HT-29 (cell line): ENCODE measurements around the gene ZBTB11. TPM values are rescaled to one million over a fixed set of nuclear protein-coding genes. Genes with fewer than 3 reads are reported as not detected.
"Not testable (repeated sequence)": the region's sequence is repeated elsewhere in the genome, so short reads cannot be mapped to it uniquely, and the experiment has no call there.

Experiments used
- DNase-seq: peaks from one replicate; pipeline ENCODE4 v3.0.0-alpha.2; 2015; ENCODE audit warnings: low spot score
- total RNA-seq: library from RNA; depleted of rRNA; stranded (reverse); fragments of >200 nt; shearing (Covaris generic); gene quantifications from 2 replicates; pipeline ENCODE4 v1.2.3, GENCODE V29; 2014

The ZBTB11 gene
- total RNA-seq, 1 experiment from 2014 or later: 19.2 TPM

DNA sequence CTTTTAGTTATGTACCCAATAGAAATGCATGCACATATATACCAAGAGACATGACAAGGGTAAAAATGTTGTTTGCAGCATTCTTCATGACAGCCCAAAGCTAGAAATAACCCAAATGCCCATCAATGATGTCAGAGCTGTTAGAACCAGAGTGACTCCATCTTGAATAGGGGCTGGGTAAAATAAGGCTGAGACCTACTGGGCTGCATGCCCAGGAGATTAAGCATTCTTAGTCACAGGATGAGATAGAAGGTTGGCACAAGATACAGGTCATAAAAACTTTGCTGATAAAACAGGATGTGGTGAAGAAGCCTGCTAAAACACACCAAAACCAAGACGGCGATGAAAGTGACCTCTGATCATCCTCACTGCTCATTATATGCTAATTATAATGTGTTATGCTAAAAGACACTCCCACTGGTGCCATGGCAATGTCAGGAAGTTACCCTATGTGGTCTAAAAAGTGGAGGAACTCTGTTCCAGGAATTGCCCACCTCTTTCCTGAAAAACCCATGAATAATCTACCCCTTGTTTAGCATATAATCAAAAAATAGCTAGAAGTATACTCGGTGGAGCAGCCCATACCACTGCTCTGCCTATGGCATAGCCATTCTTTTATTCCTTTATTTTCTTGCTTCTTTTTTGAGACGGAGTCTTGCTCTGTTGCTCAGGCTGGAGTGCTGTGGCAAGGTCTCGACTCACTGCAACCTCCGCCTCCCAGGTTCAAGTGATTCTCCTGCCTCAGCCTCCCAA is 32.9 kb downstream of the ZBTB11 start:
- peak; percentile 16 for DNase-seq

DNA sequence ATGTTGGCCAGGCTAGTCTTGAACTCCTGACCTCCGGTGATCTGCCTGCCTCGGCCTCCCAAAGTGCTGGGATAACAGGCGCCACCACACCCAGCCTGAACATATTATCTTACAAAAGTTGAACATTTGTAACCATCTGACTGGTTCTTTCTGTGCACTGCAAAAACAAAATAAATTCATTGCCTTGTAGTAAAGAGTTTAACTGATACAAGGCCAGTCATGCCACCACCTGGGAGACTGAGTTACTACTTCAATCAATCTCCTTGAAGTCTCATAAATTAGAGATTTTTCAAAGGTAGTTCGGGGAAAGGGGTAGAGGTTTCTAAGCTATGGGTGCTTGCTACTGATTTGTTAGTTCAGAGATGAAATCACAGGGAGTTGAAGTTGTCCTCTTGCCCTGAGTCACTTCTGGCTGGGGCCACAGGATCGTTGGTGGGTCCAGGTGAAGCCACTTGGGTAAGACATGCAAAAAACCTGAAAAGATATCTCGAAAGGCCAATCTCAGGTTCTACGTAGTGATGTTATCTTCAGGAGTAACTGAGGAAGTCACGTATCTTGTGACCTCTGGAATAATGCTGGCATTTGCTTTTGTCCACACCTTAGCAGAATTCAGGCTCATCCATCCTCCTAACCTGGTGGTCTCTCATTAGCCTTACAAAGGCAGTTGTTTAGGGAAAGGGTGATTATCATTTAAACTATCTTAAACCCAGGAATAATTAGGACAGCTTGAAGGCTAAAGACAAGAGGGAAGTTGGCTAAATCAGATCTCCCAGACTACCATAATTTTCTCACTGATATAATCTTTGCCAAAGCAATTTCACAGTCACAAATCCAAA is 33.7 kb downstream of the ZBTB11 start:
- DNase-seq: no peak

DNA sequence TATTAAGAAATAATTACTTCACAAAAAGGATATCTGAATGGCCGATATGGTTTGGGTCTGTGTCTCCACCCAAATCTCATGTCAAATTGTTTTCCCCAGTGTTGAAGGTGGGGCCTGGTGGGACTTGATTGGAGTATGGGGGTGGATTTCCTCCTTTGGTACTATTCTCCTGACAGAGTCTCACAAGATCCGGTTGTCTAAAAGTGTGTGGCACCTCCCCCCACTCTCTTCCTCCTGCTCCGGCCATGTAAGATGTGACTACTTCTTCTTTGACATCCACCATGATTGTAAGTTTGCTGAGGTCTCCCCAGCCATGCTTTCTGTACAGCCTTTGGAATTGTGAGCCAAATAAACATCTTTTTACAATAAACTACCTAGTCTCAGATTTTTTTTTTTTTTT is 34.5 kb downstream of the ZBTB11 start:
- DNase-seq: no peak

DNA sequence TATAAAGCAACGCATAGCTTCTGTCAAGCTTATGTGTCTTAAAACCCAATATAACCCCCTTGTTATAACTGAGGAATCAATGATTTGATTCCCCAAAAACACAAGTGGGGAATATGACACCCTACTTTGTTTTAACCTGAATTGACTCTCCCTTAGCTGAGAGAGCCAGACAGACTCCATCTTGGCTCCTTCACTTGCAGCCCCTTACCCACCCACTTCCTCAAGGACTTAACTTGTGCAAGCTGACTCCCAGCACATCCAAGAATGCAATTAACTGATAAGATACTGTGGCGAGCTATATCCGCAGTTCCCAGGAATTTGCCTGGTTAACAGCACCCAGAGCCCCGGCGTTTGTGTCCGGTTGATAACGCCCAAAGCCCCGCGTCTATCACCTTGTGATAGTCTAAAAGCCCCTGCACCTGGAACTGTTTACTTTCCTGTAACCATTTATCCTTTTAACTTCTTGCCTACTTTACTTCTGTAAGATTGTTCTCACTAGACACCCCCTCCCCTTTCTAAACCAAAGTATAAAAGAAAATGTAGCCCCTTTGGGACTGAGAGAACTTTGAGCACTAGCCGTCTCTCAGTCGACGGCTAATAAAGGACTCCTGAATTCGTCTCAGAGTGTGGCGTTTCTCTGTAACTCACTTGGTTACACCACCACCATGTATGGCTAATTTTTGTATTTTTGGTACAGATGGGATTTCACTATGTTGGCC is 35.4 kb downstream of the ZBTB11 start:
- not testable (repeated sequence) for DNase-seq

DNA sequence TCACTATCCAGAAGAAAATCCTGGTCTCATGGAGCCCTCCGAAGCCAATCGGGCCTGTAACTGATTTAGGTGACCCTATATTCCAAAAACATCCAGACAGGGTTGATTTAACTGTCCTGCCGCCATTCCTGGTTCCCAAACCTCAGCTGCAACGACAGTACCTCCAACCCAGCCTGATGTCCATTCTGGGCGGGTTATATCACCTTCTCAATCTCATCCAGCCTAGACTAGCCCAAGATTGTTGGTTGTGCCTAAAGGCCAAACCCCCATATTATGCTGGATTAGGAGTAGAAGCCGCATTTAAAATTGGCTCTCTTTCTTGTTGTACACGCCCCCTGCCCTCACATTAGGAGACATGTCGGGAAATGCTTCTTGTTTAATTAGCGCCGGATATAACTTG is 36.7 kb downstream of the ZBTB11 start:
- no peak for DNase-seq

DNA sequence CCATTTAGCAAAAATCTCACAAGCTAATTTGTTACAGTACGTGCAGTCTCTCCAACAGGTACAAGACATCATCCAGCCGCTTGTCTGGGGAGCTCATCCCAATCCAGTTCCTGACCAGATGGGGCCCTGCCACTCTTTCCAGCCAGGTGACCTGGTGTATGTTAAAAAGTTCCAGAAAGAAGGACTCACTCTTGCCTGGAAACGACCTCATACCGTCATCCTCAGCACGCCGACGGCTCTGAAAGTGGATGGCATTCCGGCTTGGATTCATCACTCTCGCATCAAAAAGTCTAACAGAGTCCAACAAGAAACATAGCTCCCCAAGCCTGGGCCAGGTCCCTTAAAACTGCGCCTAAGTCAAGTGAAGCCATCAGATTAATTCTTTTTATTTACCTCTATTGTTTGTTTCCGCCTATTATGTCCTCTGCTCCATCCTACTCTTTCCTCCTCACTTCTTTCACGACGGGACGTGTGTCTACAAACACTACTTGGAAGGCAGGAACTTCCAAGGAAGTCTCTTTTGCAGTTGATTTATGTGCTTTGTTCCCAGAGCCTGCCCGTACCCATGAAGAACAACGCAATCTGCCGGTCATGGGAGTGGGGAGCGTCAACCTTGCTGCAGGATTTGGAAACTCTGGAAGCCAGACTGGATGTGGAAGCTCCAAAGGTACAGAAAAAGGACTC is 37.5 kb downstream of the ZBTB11 start:
- DNase-seq: no peak

DNA sequence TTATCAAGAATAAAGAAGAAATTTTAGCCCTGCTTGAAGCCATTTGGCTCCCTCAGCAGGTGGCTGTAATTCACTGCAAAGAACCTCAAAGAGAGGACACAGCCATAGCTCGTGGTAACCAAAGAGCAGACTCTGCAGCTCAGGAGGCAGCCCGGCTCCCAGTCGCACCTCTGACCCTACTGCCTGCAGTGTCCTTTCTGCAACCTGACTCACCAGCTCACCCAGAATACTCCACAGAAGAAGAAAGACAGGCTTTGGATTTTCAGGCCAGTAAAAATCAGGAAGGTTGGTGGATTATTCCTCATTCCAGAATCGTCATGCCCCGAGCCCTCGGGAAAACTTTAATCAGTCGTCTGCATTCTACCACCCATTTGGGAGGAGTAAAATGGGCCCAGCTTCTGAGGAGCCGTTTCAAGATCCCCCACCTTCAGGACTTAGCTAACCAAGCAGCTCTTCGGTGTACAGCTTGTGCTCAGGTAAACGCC is 38.6 kb downstream of the ZBTB11 start:
- DNase-seq: peak; percentile 21

DNA sequence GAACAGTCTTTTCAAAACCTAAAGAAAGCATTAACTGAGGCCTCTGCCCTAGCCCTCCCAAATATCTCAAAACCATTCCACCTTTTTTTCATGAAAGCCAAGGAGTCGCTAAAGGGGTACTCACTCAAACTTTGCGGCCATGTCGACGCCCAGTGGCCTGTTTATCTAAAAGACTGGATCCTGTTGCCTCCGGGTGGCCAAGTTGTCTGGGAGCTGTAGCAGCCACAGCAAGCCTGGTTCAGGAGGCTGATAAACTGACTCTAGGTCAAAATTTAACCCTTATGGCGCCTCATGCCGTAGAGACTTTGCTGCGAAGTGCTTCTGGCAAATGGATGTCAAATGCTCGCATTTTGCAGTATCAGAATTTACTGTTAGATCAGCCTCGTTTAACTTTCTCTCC is 39.5 kb downstream of the ZBTB11 start:
- no peak for DNase-seq

DNA sequence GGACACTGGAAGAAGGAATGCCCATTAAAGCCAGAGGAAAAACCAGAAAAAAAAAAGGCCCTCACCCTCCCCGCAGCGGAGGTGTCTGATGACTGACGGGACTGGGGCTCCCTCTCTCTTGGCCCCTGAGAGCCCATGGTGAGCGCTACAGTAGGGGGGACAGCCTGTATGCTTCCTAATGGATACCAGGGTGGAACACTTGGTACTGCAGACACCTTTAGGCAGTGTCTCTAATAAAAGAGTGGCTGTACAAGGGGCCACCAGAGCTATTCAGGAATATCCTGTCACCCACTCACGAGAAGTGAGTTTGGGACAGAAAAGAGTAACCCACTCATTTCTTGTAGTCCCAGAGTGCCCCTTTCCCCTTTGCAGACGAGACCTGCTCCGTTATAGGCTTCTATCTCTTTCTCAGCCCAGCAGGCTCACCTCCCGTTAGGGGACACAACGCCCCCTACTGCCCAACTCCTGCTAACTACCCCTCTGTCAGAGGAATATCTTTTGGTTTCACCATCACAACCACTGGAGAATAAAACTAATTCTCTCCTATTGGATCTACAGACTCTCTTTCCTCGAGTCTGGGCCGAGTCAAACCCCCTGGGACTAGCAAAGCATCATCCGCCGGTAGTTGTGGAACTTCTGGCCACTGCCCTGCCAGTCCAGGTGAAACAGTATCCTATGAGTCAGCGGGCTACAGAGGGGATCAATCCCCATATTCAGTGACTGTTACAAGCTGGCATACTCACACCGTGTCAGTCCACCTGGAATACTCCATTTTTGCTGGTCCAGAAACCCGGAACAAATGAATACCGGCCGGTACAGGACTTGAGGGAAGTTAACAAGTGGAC is 40.8 kb downstream of the ZBTB11 start:
- peak; percentile 70 for DNase-seq

DNA sequence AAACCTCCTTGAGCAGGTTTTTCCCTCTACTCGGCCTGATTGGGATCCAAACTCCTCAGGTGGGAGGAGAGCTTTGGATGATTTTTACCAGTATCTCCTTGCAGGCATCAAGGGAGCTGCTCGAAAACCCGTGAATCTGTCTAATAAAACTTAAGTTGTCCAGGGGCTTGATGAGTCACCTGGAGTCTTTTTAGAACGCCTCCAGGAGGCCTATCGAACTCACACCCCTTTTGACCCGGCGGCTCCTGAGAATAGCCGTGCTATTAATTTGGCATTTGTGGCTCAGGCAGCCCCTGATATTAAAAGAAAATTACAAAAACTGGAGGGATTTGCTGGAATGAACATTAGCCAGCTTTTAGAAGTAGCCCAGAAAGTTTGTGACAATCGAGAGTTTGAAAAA is 41.6 kb downstream of the ZBTB11 start:
- DNase-seq: no peak

DNA sequence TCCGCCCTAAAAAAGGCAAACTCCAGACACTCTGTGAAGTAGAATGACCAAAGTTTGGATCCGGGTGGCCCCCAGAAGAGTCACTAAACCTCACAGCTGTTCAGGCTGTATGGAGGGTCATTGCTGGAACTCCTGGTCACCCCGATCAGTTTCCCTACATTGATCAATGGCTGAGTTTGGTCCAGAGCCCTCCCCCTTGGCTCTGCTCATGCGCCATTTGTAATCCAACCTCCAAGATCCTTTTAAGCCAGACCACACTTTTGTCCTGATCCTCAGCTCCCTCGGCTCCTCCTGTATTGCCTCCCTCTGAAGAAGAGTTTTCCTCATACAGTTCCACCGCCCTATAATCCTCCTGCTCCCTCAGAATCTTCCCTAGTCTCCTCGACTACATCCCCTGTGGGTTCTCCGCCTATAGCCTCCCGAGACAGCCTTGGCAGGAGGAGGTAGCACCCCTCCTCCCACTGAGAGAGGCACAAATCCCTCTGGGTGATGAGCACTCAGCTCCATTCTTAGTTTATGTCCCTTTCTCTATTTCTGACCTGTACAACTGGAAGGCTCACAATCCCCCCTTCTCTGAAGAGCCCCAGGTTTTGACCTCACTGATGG is 42.2 kb downstream of the ZBTB11 start:
- no peak for DNase-seq

DNA sequence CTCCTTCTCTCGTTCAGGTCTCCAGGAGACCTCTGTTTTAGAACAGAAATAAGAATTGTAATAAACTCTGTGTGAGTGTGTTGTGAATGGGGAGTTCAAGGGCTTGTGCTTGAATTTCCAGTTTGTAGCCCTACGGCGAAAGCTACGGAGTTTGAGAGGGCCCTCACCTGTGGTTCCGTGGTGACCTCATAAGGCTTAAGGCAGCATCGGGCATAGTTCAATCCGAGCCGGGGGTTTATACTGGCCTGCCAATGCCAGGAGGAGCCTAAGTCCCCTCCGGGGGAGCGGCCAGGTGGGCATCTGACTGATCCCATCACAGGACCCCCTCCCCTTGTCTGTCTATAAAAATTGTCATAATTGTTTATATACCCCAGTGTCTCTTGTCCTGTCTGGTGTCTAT is 43.7 kb downstream of the ZBTB11 start:
- no peak for DNase-seq

DNA sequence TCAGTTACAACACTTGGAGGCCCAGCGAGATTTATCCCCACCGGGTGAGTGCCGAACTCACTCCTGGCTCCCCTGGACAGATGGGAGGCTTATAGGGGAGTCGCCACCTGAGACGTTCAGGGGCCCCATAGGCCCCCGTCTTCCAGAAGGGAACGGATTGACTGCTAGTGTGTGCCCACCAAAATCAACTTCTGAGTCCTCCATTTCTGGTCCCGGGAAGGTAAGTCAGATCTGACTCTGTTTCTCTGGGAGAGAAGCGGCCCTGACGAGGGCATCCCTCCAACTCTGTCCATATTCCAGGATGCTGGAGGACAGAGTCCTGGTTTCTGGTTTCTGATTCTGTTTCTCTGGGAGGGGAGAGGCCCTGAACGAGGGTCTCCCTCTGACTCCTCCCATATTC is 44.3 kb downstream of the ZBTB11 start:
- DNase-seq: no peak

DNA sequence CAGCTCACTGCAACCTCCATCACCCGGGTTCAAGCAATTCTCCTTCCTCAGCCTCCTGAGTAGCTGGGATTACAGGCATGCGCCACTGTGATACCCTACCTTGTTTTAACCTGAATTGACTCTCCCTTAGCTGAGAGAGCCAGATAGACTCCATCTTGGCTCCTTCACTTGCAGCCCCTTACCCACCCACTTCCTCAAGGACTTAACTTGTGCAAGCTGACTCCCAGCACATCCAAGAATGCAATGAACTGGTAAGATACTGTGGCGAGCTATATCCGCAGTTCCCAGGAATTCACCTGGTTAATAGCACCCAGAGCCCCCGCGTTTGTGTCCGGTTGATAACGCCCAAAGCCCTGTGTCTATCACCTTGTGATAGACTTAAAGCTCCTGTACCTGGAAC is 45.0 kb downstream of the ZBTB11 start:
- not testable (repeated sequence) for DNase-seq

DNA sequence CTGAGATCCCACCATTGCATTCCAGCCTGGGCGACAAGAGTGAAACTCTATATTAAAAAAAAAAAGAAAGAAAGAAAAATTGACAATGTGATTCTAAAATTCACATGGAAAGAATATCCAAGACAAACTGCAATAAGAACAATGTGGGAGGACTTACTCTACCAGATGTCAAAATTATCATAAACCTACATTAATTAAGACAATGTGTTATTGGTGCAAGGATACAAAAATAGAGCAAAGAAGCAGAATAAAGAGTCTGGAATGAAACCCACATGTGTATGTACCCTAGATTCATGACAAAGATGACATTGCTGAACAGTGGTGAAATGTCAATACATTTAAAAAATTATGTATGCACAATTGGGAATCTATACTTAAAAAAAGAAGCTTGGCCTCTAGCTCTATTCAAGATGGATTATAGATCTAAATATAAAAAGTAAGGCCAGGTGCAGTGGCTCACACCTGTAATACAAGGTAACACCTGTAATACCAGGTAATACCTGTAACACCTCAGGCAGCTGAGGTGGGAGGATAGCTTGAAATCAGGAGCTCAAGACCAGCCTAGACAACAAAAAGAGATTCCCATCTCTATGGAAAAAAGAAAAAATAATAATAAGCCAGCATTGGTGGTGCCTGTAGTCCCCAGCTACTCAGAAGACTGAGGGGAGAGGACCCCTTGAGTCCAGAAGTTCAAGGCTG is 45.7 kb downstream of the ZBTB11 start:
- DNase-seq: no peak

DNA sequence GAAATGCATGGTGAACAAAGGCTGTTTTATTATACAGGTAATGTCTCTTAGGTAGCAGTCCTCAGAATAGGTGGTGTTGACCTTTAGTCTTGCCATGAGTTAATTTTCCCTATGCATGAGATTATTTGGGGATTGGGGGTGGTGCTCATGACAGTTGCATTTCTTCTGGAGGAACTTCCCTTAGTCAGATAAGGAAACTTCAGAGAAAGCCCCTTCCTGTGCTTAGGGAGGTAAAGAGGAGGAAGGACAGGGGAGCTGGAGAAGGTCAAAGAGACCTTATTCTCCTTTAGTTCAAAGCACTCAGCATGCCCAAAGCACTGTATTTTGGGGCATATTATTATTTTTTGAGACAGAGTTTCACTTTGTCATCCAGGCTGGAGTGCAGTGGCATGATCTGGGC is 47.7 kb downstream of the ZBTB11 start:
- no peak for DNase-seq

DNA sequence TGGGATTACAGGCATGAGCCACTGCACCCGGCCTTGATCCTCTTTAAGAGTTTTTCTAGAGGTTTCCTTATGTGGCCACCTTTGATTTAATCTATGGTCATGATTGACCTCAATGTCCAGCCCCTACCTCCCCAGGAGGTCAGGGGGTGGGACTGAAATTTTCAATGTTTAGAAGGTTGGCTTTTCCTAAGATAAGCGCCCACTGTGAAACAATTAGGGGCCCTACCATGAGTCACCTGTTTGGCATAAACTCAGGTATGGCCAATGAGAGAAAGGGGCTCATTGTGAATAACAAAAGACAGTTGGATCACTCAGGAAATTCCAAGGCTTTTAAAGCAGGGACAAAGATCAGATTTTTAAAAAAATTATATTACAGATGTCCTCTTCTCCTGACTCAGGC is 51.1 kb downstream of the ZBTB11 start:
- DNase-seq: no peak

DNA sequence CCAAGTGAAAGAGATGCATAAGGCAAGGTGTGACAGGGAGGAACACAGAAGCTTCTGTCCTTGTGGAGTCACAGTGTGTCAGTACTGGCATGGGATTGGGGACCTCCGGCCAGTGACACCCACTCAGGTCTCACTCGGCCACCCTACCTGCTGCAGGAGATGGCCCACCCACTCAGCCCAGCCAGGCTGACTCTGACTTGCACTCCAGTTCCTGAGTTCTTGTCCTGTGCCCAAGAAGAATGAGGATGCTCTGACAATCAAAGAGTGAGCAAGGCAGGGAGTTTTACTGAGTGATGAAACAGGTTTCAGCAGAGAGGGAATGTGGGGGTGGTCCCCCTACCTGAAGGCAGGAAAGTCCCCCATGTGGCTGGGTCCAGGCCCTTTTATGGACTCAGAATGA is 52.1 kb downstream of the ZBTB11 start:
- DNase-seq: no peak

DNA sequence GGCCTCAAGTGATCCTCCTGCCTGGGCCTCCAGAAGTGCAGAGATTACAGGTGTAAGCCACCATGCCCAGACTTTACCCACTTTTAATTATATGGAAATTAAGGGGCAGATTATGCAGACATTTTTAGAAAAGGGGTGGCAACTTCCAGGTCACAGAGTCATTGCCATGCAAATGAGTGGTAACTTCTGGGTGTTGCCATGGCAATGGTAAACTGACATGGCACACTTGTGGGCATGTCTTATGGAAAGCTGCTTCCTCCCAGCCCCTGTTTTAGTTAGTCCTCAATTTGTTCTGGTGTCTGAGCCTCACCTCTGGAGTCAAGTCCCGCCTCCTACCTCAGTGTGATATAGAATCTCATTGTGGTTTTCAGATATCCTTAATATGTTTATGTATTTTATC is 53.3 kb downstream of the ZBTB11 start:
- no peak for DNase-seq

DNA sequence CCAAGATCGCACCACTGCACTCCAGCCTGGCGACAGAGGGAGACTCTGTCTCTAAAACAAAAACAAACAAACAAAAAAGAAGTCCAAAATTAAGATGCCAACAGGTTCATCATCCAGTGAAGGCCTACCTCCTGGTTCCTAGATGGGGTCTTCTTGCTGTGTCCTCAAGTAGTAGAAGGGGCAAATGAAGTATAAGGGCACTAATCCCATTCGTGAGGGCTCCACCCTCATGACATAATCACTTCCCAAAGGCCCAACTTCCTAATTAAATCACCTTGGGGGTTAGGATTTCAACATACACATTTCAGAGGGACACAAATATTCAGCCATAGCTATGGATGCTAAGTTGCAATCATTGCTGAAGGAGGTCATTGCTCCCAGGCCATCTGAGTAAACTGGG is 57.2 kb downstream of the ZBTB11 start:
- DNase-seq: no peak
